ENCODE measurements around the gene HM13. TPM values are rescaled to one million over a fixed set of nuclear protein-coding genes. Genes with fewer than 3 reads are reported as not detected.

HM13 gene
- total and polyA plus RNA-seq, 2 of the 13 experiments (the other 11 are each of a cell fraction or from before 2014, with no cell fraction given): 118 to 243 TPM

DNA sequence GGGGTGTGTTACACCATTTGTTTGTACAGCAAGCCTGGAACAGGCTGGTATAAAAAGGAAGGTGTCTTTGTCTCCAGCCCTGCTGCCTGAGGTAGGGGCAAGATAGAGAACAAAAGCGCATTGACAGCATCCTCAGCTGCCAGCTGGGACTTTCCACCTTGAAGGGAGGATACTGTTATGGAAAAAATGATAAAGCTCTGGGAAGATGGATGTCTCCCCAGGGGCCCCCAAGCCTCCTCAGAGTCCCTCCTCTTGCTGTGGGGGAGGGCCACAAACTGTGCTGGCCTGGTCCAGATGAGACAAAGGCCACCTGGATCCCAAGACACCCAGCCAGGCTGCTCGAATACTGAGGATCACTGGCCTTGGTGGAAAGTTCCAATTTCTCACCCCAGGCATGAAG, 26.1 kb upstream of the HM13 start:
- POLR2A ChIA-PET: no interaction called here
- Histone ChIP-seq H3K9me3 (ENCODE audit: low read length) (no peaks in the 10 kb centered on the region), H3K27ac (ENCODE audit: extremely low read length, insufficient read depth, low read length) (no peak overlapping the region), H3K36me3 (replicated peaks in 1 of 2; ENCODE audit: control insufficient read depth in 1 of 2, insufficient read depth in 2 of 2, low read length in 2 of 2) (no peaks in the 10 kb centered on the region), H3K4me2 (ENCODE audit: low read depth, low read length) (no peak overlapping the region), H3K9ac (ENCODE audit: insufficient read depth, low read depth, low read length) (no peak overlapping the region), H3K4me1 (ENCODE audit: insufficient read depth, low read length) (no peaks in the 10 kb centered on the region), H3K27me3 (ENCODE audit: control insufficient read depth in 1 of 2, insufficient read depth in 2 of 2, low read length in 2 of 2) (peaks cover 3 to 32% of the 10 kb centered on the region in 2 experiments; a peak in 3 of 5 replicates), H2AFZ (ENCODE audit: low read length) (no peak overlapping the region), H4K20me1 (ENCODE audit: insufficient read depth, low read length) (no peaks in the 10 kb centered on the region), H3K4me3 (replicated peaks in 1 of 3; ENCODE audit: insufficient read depth in 1 of 3, low read depth in 2 of 3, low read length in 3 of 3) (no peak overlapping the region), H3K79me2 (ENCODE audit: insufficient read depth, low read length) (no peaks in the 10 kb centered on the region)
- CTCF ChIA-PET (ENCODE audit: low intra/inter-chr PET ratio, low total read pairs): no interaction called here
- intact Hi-C loops (cut with micrococcal nuclease; ENCODE audit: unreplicated experiment) (no loop called here), in situ Hi-C loops (cut with HindIII; ENCODE audit: extremely low pct_ligation_motif_present, low pct_unique_long_range_greater_than_20kb) (no loop called here)
- FAIRE-seq (no peak), DNase-seq (ENCODE audit: low spot score) (no peak), ATAC-seq (no peak)
- WGBS (ENCODE audit: low lambda C conversion rate): 37% methylated on average over 2 of the region's 2 CpGs
- BruUV-seq (replicated peaks): no TSS peak
- TF ChIP-seq, protein P1, sequence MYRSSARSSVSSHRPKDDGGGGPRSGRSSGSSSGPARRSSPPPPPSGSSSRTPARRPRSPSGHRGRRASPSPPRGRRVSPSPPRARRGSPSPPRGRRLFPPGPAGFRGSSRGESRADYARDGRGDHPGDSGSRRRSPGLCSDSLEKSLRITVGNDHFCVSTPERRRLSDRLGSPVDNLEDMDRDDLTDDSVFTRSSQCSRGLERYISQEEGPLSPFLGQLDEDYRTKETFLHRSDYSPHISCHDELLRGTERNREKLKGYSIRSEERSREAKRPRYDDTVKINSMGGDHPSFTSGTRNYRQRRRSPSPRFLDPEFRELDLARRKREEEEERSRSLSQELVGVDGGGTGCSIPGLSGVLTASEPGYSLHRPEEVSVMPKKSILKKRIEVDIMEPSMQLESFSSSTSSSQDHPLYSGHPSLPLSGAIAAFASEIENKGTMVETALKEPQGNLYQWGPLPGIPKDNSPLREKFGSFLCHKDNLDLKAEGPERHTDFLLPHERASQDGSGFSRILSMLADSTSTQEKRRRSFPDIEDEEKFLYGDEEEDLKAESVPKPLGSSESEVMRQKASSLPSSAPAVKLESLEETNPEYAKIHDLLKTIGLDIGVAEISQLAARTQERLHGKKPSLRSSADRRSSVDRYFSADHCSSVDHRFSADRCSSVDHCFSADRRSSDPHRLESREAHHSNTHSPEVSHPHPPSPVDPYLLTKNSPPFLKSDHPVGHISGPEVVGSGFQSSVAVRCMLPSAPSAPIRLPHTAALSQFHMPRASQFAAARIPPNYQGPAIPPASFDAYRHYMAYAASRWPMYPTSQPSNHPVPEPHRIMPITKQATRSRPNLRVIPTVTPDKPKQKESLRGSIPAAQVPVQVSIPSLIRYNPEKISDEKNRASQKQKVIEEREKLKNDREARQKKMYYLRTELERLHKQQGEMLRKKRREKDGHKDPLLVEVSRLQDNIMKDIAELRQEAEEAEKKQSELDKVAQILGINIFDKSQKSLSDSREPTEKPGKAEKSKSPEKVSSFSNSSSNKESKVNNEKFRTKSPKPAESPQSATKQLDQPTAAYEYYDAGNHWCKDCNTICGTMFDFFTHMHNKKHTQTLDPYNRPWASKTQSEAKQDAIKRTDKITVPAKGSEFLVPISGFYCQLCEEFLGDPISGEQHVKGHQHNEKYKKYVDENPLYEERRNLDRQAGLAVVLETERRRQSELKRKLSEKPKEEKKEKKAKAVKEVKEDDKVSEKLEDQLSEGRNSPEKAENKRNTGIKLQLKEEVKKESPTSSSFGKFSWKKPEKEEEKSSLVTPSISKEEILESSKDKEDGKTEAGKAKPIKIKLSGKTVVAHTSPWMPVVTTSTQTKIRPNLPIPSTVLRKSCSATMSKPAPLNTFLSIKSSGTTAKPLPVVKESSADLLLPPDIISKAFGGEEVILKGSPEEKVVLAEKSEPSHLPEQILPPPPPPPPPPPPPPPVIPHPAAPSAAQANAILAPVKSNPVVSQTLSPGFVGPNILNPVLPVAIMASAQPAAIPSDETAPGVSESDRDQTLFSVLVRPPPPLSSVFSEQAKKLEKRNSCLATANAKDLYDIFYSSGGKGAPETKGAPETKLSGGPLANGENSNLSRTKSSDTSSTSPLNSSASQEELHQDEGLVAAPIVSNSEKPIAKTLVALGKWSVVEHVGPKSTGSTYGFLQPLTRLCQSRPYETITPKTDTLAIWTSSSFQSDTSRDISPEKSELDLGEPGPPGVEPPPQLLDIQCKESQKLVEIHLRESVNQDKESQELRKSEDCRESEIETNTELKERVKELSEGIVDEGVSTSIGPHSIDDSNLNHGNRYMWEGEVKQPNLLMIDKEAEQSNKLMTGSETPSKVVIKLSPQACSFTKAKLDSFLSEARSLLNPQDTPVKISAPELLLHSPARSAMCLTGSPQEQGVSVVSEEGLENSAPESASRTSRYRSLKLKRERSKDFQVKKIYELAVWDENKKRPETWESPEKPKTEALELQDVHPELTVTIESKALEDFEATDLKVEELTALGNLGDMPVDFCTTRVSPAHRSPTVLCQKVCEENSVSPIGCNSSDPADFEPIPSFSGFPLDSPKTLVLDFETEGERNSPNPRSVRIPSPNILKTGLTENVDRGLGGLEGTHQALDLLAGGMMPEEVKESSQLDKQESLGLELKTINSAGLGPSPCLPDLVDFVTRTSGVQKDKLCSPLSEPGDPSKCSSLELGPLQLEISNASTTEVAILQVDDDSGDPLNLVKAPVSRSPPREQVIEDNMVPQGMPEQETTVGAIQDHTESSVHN (CRISPR knock-in tag; IDR thresholded peaks at IDR 0.05): no peak
- no peak for TF ChIP-seq CBX2 (IDR thresholded peaks at IDR 0.05; ENCODE audit: low read depth, low read length)
- TF ChIP-seq CBX2 (CRISPR knock-in tag; IDR thresholded peaks at IDR 0.05; ENCODE audit: low read depth): no peak
- no peak for TF ChIP-seq ZNF598 (CRISPR knock-in tag; IDR thresholded peaks at IDR 0.05; ENCODE audit: borderline replicate concordance)
- TF ChIP-seq DNMT3B (CRISPR knock-in tag; conservative IDR thresholded peaks at IDR 0.05): no peak
- TF ChIP-seq ATF1 (CRISPR knock-in tag; IDR thresholded peaks at IDR 0.05): no peak
- no peak for TF ChIP-seq SRSF9 (IDR thresholded peaks at IDR 0.05; ENCODE audit: borderline replicate concordance, insufficient read depth, low read depth, low read length, poor library complexity, severe bottlenecking)
- TF ChIP-seq CEBPG (CRISPR knock-in tag; IDR thresholded peaks at IDR 0.05): no peak
- TF ChIP-seq FOXJ3 (CRISPR knock-in tag; IDR thresholded peaks at IDR 0.05; ENCODE audit: borderline replicate concordance): no peak
- TF ChIP-seq PHF21A (CRISPR knock-in tag; IDR thresholded peaks at IDR 0.05): no peak
- TF ChIP-seq, protein P2, sequence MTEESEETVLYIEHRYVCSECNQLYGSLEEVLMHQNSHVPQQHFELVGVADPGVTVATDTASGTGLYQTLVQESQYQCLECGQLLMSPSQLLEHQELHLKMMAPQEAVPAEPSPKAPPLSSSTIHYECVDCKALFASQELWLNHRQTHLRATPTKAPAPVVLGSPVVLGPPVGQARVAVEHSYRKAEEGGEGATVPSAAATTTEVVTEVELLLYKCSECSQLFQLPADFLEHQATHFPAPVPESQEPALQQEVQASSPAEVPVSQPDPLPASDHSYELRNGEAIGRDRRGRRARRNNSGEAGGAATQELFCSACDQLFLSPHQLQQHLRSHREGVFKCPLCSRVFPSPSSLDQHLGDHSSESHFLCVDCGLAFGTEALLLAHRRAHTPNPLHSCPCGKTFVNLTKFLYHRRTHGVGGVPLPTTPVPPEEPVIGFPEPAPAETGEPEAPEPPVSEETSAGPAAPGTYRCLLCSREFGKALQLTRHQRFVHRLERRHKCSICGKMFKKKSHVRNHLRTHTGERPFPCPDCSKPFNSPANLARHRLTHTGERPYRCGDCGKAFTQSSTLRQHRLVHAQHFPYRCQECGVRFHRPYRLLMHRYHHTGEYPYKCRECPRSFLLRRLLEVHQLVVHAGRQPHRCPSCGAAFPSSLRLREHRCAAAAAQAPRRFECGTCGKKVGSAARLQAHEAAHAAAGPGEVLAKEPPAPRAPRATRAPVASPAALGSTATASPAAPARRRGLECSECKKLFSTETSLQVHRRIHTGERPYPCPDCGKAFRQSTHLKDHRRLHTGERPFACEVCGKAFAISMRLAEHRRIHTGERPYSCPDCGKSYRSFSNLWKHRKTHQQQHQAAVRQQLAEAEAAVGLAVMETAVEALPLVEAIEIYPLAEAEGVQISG (CRISPR knock-in tag; IDR thresholded peaks at IDR 0.05): no peak
- TF ChIP-seq ZNF24 (IDR thresholded peaks at IDR 0.05): no peak

All from HepG2 (cell line).